Measurements from ENCODE around the gene ANAPC1.
A peak's percentile ranks its signal among the peaks of the same experiment; 100 is the strongest.
"Not testable (repeated sequence)": the region's sequence is repeated elsewhere in the genome, so short reads cannot be mapped to it uniquely, and the experiment has no call there.

The ANAPC1 gene, protein sequence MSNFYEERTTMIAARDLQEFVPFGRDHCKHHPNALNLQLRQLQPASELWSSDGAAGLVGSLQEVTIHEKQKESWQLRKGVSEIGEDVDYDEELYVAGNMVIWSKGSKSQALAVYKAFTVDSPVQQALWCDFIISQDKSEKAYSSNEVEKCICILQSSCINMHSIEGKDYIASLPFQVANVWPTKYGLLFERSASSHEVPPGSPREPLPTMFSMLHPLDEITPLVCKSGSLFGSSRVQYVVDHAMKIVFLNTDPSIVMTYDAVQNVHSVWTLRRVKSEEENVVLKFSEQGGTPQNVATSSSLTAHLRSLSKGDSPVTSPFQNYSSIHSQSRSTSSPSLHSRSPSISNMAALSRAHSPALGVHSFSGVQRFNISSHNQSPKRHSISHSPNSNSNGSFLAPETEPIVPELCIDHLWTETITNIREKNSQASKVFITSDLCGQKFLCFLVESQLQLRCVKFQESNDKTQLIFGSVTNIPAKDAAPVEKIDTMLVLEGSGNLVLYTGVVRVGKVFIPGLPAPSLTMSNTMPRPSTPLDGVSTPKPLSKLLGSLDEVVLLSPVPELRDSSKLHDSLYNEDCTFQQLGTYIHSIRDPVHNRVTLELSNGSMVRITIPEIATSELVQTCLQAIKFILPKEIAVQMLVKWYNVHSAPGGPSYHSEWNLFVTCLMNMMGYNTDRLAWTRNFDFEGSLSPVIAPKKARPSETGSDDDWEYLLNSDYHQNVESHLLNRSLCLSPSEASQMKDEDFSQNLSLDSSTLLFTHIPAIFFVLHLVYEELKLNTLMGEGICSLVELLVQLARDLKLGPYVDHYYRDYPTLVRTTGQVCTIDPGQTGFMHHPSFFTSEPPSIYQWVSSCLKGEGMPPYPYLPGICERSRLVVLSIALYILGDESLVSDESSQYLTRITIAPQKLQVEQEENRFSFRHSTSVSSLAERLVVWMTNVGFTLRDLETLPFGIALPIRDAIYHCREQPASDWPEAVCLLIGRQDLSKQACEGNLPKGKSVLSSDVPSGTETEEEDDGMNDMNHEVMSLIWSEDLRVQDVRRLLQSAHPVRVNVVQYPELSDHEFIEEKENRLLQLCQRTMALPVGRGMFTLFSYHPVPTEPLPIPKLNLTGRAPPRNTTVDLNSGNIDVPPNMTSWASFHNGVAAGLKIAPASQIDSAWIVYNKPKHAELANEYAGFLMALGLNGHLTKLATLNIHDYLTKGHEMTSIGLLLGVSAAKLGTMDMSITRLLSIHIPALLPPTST (N-terminal part only)

DNA sequence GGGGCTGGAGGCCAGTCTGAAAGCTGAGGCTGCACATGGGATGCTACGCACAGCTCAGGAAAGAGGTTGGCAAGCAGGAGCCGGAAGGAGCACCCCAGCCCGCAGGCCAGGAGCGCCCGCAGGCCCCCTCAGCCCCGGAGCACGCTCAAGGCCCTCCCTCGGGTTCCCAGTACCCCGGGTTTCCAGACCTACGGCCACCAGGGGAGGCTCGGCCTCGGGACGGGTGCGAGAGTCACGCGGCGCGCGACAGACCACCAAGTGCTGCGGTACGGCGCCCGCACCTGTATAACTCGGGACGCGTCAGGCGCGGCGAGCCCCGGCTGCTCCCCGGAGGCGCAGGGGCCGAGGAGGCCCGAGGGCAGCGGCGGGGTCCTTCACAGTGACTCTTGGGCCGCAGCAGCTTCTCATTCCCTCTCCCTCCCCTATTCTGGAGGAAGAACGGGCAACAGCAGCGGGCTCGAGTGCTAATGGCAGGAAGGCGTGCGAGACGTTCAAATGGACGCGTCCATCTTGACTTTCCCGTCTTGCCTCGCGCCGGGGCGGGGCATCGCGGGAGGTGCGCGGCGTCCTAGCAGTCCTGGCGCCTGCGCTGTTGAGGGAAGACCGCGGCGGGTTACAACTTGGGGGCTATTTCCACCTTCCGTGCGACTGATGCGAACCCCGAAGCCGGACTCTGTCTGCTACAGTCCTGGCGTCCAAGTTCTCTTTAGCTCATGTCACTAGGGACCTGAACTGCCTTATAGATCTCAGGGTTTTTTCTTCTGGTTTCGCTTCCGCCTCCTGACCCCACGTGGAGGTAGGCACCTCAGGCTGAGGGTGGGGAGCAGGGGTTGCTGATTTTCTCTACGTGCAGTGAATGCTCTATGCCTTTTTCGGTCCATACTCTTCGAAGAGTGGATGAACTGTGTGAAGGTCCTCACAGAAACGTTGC is at the start of gene ANAPC1:
Gene ANAPC1, minus strand, starts transcription at position 533 of the 931 bp plus-strand sequence. CDS start 3,368 bp downstream, outside the sequence.
- DNase-seq (ENCODE audit: low spot score), result peak; percentile 92

DNA sequence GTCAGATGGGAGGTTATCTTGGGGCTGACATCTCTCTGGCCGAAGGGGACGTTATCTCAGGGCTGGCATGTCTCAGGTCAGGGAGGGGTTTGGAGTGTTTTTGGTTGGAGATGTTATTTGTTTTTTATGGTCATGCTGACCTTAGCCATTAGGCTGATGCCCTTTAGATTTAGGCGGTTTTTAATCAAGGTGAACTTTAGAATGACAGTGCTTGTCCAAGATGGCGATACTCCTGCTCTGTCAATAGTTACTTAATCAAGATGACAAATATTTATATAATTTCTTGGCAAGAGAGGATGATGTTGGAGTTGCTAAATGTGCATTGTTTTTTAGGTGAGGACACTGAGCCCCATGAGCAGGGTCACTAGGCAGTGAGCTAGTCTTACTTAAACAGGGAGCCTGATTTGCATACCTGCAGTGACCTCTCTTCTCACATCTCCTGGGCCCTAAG is 48.9 kb upstream of the ANAPC1 start:
- DNase-seq (ENCODE audit: low spot score), result no peak

DNA sequence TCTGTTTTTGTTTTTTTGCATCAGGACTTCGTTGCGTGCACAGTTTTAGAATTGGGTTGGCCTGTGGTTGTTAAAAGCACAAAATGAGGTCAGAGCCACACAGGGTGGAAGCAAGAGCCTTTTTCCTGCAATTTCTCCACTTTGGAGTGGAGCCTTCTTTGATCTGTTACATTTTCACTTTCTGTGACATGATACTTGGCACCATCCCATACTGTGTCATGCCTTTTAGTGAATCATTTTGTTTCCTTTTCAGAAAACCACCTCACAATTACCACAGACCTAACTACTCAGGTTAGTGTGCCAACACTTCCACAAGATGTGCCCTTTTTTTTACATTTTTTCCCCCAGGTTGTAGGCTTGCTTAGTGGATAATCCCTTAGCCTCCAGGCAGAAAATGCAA is 46.9 kb upstream of the ANAPC1 start:
- DNase-seq (ENCODE audit: low spot score), result no peak

DNA sequence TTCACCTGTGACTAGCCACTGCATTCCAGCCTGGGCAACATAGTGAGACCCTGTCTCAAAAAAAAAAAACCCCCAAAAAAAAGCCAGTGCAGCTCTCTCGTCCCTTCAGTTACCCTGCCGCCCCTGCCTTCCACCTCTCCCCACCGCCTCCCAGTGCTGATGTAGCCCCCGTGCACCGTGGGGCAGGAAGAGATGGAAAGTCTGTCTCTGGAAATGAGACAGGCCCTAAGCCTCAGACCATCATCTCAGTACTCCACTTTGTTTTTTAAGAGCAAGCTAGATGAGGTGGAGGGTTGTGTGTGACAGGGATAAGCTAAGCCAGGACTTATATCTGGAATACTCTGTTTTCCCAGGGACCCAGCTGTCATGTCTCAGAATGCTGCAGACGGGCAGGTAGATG is 46.4 kb upstream of the ANAPC1 start:
- DNase-seq (ENCODE audit: low spot score), result no peak

DNA sequence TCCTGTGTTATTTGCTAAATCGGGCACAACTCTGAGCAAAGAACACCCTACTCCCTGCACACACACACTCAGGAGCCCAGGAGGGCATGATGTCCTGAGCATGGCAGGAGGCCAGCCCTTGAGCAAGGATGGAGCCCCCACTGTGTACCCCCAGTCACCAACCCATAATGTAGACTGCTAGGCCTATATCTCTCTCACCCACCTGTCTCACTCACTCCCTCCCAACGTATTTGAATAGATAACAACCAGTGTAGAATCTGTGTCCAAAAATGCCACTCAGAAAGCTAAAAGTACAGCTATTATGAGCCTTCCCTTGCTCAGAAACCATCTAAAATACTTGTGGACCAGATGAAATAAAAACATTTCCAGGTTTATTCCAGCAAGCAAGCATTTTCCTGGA is 43.7 kb upstream of the ANAPC1 start:
- DNase-seq (ENCODE audit: low spot score), result no peak

DNA sequence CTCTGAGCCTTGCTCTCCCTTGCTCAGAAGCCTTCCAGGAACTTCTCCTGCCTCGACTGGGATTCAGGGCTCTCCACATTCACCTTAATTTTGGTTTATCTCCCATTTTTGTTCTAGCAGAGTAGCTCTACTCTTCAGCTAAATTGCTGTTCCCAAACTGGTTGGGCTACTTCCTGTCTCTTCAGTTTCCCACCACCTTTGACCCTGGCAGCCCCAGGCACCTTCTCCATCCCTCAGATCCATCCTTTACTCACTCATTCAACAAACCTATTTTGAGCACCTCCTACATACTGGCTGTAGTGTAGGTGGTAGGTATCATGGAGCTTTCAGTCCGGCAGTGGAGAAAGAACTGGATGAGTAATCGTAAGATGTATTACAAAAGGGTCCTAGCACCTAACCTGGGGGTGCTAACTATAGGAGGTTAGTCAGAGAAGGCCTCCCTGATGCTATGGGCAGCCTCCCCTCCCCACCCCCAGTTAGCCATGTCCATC is 40.7 kb upstream of the ANAPC1 start:
- no peak for DNase-seq (ENCODE audit: low spot score)

DNA sequence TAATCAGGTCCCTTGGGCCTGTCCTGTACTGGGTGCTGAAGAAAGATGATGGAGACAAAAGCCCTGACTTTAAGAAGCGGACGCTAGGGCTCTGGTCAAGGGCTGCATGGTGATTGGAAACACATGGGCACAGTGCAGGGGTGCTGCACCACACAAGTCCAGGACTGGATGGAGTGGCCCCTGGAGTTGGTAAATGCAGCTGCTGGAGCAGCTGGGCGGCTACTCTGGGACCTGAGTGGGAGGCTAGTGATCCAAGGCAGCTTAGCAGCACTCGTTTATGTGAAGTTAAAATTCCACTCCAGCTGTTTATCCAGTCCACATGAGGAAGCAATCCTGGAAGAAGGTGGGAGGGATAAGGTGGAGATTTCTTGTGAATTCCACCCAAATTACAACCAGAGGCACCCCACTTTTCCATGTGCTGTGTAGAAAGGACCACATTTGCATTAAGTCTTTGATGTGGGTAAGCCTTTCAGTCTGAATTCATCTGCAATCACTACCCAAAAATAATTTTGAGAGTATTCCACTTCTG is 39.3 kb upstream of the ANAPC1 start:
- DNase-seq (ENCODE audit: low spot score), result no peak

DNA sequence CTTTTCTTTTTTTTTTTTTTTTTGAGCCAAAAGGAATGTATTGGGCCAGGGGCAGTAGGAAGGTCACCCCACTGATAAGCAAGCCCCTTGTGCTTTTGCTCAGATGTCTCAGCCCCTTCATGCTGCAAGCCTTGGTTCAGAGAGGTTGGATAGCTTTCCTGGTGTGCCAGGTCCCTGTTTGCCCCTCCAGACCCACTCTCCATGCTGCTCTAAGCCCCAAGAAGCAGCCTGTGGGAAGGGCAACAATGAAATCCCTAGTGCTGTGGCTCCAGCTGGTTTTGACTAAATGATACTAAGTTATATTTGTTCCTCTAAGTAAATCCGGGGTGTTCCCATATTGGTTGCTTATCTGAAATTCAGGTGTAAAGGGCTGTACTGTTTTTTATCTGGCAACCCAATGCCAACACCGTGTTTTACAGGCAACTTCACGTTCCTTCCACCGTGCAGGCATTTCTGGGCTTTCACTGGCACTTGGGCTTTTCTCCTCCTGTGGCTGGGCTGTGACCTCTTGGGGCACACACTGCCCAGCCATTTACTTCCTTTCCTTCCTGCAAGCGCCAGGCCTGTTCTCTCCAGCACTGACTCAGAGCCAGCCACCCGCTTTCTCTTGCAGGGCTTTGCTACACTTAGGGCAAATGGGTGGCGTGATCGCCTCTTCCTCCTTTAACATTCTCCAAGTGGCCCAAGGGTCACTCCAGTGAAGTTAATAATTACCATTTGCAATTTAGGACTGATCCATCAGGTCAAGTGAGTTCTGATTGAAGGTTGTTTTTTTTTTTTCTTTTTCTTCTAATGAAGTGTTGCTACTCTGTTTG is 36.0 kb upstream of the ANAPC1 start:
- DNase-seq (ENCODE audit: low spot score), result peak; percentile 83

DNA sequence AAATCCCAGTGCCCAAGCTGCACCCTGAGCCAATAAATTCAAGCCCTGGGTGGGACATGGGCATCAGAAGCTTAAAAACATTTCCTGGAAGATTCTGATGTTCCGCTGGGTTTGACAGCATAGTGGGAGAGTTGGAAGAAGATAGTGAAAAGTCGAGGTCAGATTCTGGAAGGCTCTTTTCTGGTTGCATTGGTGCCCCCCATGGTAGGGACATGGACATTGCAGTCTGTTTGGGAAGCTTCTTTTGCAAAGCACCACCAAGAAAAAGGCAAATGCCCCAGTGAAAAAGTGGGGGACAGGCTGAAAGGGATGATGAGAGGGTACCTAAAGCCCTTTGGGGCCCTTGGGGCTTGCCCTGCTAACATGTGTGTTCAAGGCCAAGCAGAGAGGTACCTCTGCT is 35.4 kb upstream of the ANAPC1 start:
- DNase-seq (ENCODE audit: low spot score), result no peak

DNA sequence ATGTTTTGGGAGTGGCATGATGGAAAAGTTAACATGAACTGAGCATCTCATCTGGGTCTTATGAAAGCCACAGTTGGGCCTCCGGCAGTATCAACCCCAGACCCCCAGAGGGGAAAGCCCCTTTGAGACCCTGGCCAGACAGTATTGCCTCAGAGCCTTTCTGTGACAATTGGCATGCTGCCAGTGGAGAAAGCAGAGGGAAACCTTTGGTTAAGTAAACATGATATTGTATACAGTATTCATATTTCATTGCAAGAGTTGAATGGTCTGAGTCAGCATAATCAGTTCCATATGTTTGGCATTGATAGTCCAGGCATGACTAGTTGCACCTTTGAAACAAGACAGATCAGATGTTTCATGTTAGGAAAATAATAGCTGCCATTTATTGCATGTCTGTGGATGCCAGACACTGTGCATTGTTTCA is 34.4 kb upstream of the ANAPC1 start:
- no peak for DNase-seq (ENCODE audit: low spot score)

DNA sequence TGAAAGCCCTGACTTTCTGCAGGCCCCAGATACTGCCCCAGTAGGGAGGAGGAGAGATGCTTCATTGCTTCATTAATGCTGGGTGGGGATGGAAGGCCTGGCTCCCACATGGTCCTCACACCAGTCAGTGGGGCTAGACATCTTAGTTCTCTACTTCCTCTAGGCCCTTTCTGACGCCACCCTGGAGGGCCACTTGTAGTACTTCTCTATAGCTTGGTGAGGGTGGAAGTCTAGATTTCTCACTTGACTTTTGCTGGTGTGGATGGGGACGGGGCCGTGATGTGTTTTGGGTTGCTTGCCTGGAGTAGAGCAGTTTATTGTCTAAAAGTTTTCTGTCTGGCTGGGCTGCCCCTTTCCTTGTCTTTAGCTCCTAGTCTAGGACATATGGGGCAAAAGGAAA is 33.1 kb upstream of the ANAPC1 start:
- no peak for DNase-seq (ENCODE audit: low spot score)

DNA sequence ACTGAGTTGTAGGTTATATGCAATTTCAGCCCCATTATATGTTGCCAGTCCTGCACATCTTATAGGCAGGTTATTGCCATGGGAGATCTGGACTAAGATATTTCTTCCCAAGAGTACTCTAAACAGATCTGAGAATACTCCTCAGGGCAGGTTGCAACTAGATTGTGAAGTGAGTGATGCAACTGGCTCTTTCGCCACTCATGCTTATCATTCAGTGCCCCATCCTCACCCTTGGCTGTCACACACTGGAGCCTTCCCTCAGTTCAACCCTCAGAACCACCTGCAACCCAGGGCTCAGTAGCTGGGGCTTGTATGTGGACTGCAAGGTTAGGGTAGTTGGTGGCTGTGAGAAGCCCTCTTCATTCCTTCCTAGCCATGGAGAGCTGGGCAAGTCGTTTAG is 28.6 kb upstream of the ANAPC1 start:
- DNase-seq (ENCODE audit: low spot score), result no peak

DNA sequence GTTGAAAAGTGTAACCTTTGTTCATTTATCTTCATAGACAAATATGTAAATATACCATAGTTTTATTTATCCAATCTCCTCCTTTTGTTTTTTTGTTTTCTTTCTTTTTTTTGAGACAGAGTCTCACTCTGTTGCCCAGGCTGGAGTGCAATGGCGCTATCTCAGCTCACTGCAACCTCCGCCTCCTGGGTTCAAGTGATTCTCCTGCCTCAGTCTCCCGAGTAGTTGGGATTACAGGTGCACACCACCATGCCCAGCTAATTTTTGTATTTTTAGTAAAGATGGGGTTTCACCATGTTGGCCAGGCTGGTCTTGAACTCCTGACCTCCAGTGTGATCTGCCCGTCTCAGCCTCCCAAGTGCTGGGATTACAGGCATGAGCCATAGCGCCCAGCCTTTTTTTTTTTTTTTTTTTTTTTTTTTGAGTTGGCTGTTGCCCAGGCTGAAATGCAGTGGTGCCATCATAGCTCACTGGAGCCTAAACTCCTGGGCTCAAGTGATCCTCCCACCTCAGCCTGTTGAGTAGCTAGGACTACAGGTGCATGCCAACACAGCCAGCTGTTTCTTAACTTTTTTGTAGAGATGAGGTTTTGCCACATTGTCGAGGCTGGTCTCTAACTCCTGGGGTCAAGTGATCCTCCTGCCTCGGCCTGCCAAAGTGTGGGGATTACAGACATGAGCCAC is 27.4 kb upstream of the ANAPC1 start:
- not testable (repeated sequence) for DNase-seq (ENCODE audit: low spot score)

DNA sequence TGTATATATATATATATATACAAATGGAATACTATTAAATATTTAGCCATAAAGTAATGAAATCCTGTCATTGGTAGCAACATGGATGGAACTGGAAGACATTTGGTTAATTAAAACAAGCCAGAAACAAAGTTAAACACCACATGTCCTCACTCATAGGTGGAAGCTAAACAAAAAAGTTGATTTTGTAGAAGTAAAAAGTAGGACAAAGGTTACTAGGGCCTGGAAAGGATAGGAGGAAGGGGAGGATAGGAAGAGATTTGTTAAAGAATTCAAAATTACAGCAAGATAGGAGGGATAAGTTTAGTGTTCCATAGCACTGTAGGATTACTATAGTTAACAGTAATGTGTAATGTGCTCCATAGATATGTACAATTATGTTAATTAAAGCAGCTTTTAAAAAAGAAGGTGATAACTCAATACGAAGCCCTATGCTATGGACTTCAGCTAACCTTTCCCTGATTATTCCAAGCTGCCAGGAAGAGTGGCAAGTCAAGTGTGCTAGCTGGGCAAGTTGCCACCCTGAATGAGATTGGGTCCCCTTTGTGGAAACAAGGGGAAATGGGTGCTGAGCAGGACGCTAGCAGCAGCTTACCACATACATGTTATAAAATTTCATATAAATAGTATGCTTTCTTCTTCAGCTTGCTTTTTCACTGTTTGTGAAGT is 26.8 kb upstream of the ANAPC1 start:
- no peak for DNase-seq (ENCODE audit: low spot score)

DNA sequence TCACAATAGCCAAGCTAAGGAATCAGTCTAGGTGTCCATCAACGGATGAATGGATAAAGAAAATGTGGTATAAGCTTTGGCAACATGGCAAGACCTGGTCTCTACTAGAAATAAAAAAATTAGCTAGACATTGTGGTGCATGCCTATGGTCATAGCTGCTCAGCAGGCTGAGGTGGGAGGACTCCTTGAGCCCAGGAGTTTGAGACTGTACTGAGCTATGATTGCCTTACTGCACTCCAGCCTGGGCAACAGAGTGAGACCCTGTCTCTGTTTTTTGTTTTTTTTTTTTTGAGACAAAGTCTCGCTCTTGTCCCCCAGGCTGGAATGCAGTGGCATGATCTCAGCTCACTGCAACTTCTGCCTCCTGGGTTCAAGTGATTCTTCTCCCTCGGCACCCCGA is 26.0 kb upstream of the ANAPC1 start:
- DNase-seq (ENCODE audit: low spot score), result not testable (repeated sequence)

DNA sequence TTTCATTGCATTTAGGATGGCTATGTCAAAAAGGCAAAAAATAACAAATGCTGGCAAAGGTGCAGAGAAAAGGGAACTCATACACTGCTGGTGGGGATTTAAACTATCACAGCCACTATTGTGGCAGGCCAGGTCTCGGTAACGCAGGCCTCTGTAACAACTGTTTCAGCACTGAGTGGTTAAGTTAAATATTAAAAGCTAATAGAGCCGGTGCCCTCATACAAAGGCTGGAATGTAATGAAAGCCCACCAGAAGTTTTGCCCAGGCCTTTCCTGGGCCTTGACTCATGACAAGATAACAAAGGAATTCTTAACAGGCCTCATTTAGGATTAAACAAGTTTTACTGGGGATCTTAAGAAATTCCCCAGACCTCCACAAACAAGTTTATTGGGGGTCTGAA is 25.1 kb upstream of the ANAPC1 start:
- DNase-seq (ENCODE audit: low spot score), result no peak

DNA sequence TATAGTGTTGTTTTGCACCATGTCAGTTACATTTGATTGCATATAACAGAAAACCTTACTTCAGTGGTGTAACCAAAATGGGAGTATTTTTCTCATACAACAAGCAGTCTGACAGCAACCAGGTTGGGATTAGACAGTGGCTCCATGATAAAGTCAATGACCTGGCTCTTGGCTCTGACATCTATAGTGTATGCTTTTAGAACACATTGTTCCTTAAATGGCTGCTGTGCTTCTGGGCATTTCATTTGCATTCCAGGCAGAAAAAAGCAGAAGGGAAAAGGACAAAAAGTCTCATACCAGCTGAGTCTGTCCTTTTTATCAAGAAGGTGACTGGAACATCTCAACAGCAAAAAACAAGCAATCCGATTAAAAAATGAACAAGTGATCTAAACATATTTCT is 24.6 kb upstream of the ANAPC1 start:
- no peak for DNase-seq (ENCODE audit: low spot score)

DNA sequence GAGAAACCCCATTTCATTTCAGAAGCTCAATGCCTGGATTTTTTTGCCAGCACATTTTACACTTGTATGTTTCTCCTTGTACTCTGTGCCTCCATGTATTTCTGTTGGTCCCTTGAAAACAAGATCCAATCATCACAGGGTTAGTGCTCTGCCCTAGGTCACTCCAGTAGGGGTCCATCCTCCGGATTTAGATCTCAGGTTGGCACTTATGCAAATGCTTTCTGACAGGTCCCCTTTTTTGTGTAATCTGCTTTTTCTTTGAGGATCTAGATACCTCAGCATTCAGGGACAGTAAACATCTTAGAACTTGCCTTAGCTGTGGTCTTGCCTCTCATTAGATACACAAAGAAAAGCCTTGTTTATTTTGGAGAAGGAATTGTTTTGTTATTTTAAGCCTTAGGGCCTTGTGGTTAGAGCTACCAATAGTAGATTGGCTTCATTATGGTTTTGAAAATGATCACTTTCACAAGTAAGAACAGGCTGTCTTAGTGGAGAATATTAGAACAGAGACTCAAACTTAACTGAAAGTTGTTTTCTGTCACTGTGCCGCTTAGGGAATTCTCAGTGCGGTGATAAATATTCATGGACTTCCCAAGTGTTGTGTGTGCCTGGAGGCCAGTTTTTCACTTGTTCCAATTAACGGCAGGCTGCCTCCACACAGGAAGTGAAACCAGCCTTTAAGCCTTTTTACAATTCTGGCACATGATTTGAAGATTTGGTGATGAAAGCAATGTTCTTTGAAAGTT is 22.2 kb upstream of the ANAPC1 start:
- peak; percentile 77 for DNase-seq (ENCODE audit: low spot score)
